ENCODE measurements around the gene CCNF. TPM values are rescaled to one million over a fixed set of nuclear protein-coding genes. Genes with fewer than 3 reads are reported as not detected.

CCNF gene
- total and polyA plus RNA-seq, 9 of the 15 experiments (the other 6 are each of a cell fraction or from before 2014, with no cell fraction given), result 4.1 to 70.1 (median 29.5) TPM

DNA sequence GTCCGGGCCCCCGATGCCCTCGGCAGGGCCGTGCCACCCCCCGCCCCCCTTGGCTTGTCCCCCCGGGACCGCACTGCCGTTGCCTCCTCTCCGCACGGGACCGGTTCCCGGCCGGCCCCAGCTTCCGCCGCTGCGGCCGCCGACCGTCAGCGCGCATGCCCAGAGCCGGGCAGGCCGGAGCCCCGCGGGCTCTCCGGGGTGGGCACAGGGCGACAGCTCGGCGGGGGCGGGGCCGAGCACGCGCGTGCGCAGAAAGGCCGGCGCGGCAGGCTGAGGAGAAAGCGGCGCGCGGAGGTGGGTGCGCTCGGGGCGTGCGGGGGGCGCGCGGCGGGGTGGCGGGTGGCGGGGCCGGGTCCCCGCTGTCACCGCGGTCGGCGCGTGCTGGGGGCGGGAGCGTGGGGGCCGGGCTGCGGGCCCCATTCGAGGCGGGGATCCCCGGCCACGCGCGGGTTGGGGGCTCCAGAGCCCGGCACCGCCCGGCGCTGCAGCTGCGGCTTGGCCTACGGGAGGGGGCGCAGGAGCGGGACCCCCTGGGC is 45.7 kb downstream of the CCNF start, which contains the start of gene TBC1D24 (continued):
- TF ChIP-seq, protein P1, sequence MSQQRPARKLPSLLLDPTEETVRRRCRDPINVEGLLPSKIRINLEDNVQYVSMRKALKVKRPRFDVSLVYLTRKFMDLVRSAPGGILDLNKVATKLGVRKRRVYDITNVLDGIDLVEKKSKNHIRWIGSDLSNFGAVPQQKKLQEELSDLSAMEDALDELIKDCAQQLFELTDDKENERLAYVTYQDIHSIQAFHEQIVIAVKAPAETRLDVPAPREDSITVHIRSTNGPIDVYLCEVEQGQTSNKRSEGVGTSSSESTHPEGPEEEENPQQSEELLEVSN (IDR thresholded peaks at IDR 0.05; ENCODE audit: borderline replicate concordance in 1 of 2, extremely low read depth in 1 of 2, insufficient read depth in 1 of 2, insufficient read length in 1 of 2, low read depth in 1 of 2, low read length in 1 of 2, poor library complexity in 1 of 2, severe bottlenecking in 1 of 2), result peak in 1 of 2 experiments; percentile 4
- peak; percentile 49 for TF ChIP-seq POLR2B (IDR thresholded peaks at IDR 0.05; ENCODE audit: low read depth, partially characterized antibody)
- peak; percentile 79 for TF ChIP-seq BHLHE40 (IDR thresholded peaks at IDR 0.05; ENCODE audit: low read length)
- TF ChIP-seq, protein P2, sequence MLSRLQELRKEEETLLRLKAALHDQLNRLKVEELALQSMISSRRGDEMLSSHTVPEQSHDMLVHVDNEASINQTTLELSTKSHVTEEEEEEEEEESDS (CRISPR knock-in tag; IDR thresholded peaks at IDR 0.05), result no peak
- TF ChIP-seq CCNT2 (IDR thresholded peaks at IDR 0.05; ENCODE audit: borderline replicate concordance, extremely low read depth, insufficient read length, low read depth, low read length), result peak; percentile 3
- TF ChIP-seq, protein P3, sequence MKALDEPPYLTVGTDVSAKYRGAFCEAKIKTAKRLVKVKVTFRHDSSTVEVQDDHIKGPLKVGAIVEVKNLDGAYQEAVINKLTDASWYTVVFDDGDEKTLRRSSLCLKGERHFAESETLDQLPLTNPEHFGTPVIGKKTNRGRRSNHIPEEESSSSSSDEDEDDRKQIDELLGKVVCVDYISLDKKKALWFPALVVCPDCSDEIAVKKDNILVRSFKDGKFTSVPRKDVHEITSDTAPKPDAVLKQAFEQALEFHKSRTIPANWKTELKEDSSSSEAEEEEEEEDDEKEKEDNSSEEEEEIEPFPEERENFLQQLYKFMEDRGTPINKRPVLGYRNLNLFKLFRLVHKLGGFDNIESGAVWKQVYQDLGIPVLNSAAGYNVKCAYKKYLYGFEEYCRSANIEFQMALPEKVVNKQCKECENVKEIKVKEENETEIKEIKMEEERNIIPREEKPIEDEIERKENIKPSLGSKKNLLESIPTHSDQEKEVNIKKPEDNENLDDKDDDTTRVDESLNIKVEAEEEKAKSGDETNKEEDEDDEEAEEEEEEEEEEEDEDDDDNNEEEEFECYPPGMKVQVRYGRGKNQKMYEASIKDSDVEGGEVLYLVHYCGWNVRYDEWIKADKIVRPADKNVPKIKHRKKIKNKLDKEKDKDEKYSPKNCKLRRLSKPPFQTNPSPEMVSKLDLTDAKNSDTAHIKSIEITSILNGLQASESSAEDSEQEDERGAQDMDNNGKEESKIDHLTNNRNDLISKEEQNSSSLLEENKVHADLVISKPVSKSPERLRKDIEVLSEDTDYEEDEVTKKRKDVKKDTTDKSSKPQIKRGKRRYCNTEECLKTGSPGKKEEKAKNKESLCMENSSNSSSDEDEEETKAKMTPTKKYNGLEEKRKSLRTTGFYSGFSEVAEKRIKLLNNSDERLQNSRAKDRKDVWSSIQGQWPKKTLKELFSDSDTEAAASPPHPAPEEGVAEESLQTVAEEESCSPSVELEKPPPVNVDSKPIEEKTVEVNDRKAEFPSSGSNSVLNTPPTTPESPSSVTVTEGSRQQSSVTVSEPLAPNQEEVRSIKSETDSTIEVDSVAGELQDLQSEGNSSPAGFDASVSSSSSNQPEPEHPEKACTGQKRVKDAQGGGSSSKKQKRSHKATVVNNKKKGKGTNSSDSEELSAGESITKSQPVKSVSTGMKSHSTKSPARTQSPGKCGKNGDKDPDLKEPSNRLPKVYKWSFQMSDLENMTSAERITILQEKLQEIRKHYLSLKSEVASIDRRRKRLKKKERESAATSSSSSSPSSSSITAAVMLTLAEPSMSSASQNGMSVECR (CRISPR knock-in tag; IDR thresholded peaks at IDR 0.05), result 0 out of 2 replicates have a peak, but pooled peaks have one; percentile 9
- TF ChIP-seq MEIS2 (IDR thresholded peaks at IDR 0.05; ENCODE audit: partially characterized antibody), result peak; percentile 74
- TF ChIP-seq GATAD2B (IDR thresholded peaks at IDR 0.05; ENCODE audit: borderline replicate concordance), result 0 out of 2 replicates have a peak, but pooled peaks have one; percentile 12
- TF ChIP-seq RUNX1 (IDR thresholded peaks at IDR 0.05; ENCODE audit: low read depth), result no peak
- TF ChIP-seq MBD2 (IDR thresholded peaks at IDR 0.05; ENCODE audit: borderline replicate concordance, low read depth), result peak; percentile 29; the same call in 1 of the 2 replicates
- no peak for TF ChIP-seq NCOA4 (IDR thresholded peaks at IDR 0.05; ENCODE audit: partially characterized antibody)
- no peak for TF ChIP-seq FOXM1 (IDR thresholded peaks at IDR 0.05; ENCODE audit: low read depth)
- TF ChIP-seq FOXM1 (CRISPR knock-in tag; IDR thresholded peaks at IDR 0.05; ENCODE audit: low read depth), result 0 out of 2 replicates have a peak, but pooled peaks have one; percentile 22
- TF ChIP-seq, protein P4, sequence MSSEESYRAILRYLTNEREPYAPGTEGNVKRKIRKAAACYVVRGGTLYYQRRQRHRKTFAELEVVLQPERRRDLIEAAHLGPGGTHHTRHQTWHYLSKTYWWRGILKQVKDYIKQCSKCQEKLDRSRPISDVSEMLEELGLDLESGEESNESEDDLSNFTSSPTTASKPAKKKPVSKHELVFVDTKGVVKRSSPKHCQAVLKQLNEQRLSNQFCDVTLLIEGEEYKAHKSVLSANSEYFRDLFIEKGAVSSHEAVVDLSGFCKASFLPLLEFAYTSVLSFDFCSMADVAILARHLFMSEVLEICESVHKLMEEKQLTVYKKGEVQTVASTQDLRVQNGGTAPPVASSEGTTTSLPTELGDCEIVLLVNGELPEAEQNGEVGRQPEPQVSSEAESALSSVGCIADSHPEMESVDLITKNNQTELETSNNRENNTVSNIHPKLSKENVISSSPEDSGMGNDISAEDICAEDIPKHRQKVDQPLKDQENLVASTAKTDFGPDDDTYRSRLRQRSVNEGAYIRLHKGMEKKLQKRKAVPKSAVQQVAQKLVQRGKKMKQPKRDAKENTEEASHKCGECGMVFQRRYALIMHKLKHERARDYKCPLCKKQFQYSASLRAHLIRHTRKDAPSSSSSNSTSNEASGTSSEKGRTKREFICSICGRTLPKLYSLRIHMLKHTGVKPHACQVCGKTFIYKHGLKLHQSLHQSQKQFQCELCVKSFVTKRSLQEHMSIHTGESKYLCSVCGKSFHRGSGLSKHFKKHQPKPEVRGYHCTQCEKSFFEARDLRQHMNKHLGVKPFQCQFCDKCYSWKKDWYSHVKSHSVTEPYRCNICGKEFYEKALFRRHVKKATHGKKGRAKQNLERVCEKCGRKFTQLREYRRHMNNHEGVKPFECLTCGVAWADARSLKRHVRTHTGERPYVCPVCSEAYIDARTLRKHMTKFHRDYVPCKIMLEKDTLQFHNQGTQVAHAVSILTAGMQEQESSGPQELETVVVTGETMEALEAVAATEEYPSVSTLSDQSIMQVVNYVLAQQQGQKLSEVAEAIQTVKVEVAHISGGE (CRISPR knock-in tag; IDR thresholded peaks at IDR 0.05), result peak in 2 of 3 experiments; percentile 30 to 76; a peak in 2 of 6 replicates
- TF ChIP-seq PHB2 (IDR thresholded peaks at IDR 0.05; ENCODE audit: low read depth), result no peak
- TF ChIP-seq, protein P5, sequence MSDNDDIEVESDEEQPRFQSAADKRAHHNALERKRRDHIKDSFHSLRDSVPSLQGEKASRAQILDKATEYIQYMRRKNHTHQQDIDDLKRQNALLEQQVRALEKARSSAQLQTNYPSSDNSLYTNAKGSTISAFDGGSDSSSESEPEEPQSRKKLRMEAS (CRISPR knock-in tag; IDR thresholded peaks at IDR 0.05), result no peak
- TF ChIP-seq MAZ (CRISPR knock-in tag; conservative IDR thresholded peaks at IDR 0.05 in 1 of 2, IDR thresholded peaks at IDR 0.05 in 1 of 2), result peak in 1 of 2 experiments; percentile 8; a peak in 1 of 4 replicates

Data from K562 (cell line).